H1 (cell line): ENCODE measurements around the gene CGNL1. TPM values are rescaled to one million over a fixed set of nuclear protein-coding genes. Genes with fewer than 3 reads are reported as not detected.

ENCODE experiments used
- CHD2 ChIP-seq: IDR thresholded peaks from 2 replicates; pipeline ENCODE4 v1.6.1; 2012; ENCODE audit warnings: low read length, improper control_type of control experiment
- PHF8 ChIP-seq: fragments of 200-600 bp; sonication (generic); conservative IDR thresholded peaks from 2 replicates; pipeline ENCODE4 v1.7.1; 2012; ENCODE audit warnings: low read depth, mild to moderate bottlenecking, inconsistent platforms, low read length, moderate library complexity
- SP4 ChIP-seq: IDR thresholded peaks from 2 replicates; pipeline ENCODE4 v1.6.1; 2012; ENCODE audit warnings: low read length, inconsistent platforms
- TEAD4 ChIP-seq: IDR thresholded peaks from 2 replicates; pipeline ENCODE4 v1.6.1; 2012; ENCODE audit warnings: low read depth, low read length, inconsistent platforms, mixed read lengths
- polyA plus RNA-seq, 7 experiments: library from polyadenylated mRNA; depleted of rRNA in 3 of 7; stranded (reverse) in 5 of 7; unstranded in 2 of 7; fragments of >200 nt in 5 of 7; fragments of 200-250 nt in 2 of 7; gene quantifications; 1 replicate in 5 of 7; 2 replicates in 1 of 7; 4 replicates in 1 of 7; pipeline versions ENCODE4 v1.2.1 to v1.2.3, GENCODE V29; 2011 to 2013; ENCODE audit warnings: missing spikeins in 2 of 7, mixed read lengths in 2 of 7
- total RNA-seq: library from RNA; stranded (reverse); fragmentation: NEBNext Ultra II Directional; extraction: Animal tissue kit (Norgen Biotek cat#: 25700); gene quantifications from 2 replicates; pipeline ENCODE4 v1.2.1, GENCODE V29; 2021

CGNL1 gene
- total and polyA plus RNA-seq, 2 of the 8 experiments (the other 6 are each of a cell fraction or from before 2014, with no cell fraction given): 21.8 to 75.6 TPM

- no peak for TF ChIP-seq SP4
- TF ChIP-seq PHF8: no peak
- TF ChIP-seq TEAD4: no peak
- TF ChIP-seq CHD2: no peak
These were observed 10.7 kb downstream of the CGNL1 start (continued) for GRCh38 chr15:57386976-57387375.
